ENCODE data around the gene NAALADL2.
"Not testable (repeated sequence)": the region's sequence is repeated elsewhere in the genome, so short reads cannot be mapped to it uniquely, and the experiment has no call there.

Gene NAALADL2

DNA sequence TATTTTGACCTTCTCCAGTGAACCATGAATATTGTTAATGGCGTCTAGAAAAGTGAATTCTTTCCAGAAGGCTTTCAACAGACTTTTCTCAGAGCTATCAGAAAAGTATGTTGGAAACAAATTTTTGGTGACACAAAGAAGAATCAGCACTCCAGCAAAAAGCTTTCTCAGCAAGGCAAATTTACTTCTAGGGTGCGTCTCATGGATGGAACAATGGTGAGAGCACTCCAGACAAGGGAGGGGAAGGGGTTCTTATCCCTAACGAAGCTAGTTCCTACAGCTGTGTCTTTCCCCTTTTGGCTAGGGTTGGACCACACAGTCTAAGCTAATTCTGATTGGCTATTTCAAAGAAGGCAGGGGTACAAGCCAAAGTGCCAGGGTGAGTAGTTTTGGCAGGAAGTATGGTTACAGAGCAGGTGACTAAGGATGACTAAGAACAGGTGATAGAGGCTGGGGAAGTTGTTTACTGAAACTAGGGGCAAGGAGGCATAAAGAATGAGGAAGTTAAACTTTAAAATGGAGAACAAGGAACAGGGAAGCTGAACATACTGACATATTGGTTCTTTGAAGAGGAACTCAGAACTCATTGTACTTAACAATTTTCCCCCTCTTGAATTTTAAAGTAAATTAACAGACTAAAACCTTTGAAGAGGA, 959.8 kb downstream of the NAALADL2 start:
- DNase-seq, result no peak

DNA sequence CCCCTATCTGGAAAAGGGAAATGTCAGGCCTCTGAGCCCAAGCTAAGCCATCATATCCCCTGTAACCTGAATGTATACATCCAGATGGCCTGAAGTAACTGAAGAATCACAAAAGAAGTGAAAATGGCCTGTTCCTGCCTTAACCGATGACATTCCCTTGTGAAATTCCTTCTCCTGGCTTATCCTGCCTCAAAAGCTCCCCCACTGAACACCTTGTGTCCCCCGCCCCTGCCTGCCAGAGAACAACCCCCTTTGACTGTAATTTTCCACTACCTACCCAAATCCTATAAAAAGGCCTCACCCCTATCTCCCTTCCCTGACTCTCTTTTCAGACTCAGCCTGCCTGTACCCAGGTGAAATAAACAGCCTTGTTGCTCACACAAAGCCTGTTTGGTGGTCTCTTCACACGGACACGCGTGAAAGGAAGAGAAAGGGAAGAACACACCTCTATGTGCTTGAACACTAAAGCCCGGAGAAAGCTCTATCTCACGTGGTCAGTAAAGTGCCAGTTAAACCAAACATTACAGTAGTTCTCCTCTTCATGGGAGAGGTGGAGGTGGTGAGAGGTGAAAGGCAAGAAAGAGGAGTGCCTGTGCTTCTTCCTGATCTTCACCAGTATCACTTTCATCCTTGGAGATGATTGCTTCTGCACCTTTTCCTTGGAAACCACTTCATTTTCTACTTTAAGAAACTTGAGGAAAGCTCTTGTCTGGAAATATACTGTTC, 963.8 kb downstream of the NAALADL2 start:
- DNase-seq, result not testable (repeated sequence)

- DNase-seq, result not testable (repeated sequence)
These were observed 966.0 kb downstream of the NAALADL2 start for GRCh38 chr3:175825016-175825580.

- DNase-seq, result no peak
These were observed 967.6 kb downstream of the NAALADL2 start for GRCh38 chr3:175826759-175827158.

DNA sequence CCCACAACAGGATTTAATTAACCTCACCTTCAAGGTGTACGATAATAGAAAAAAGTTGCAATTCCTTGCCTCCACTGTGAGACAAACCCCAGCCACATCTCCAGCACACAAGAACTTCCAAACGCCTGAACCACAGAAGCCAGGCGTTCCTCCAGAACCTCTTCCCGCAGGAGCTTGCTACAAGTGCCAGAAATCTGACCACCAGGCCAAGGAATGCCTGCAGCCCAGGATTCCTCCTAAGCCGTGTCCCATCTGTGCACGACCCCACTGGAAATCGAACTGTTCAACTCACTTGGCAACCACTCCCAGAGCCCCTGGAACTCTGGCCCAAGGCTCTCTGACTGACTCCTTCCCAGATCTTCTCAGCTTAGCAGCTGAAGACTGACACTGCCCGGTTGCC, 970.7 kb downstream of the NAALADL2 start:
- not testable (repeated sequence) for DNase-seq

- not testable (repeated sequence) for DNase-seq
These were observed 976.6 kb downstream of the NAALADL2 start for GRCh38 chr3:175835763-175836162.

GRCh38 chr3:175836617-175837016, 977.5 kb downstream of the NAALADL2 start:
- DNase-seq, result no peak

- no peak for DNase-seq
These were observed 978.8 kb downstream of the NAALADL2 start for GRCh38 chr3:175837962-175838361.

DNA sequence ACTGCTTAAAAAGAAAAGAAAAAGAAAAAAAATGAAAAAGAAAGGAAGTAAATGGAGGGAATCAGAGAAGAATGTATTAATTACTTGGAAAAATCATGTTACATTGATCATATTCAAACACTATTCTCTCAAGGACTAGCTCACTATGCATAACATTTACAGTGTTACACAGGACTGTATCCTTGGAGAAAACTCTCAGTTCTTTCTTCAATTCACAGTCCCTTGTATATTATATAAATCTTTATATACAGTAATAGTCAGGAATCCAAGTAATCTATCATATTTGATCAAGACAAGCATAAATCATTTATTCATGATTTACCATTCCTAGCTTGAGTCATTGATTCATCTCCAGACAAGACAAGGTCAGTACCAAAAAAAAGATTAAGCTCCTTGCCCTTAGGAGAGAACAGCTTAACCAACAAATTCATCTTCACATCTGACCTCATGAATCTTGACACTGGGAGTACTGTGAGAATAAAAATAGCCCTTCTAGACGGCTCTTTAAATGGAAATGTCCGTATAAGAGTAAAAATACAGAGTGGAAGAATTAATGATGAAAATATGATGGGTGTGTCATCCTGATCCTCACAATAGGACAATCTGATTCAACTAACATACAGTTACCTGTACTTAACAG, 980.4 kb downstream of the NAALADL2 start:
- DNase-seq, result no peak

GRCh38 chr3:175851541-175851940, 992.4 kb downstream of the NAALADL2 start:
- no peak for DNase-seq

DNA sequence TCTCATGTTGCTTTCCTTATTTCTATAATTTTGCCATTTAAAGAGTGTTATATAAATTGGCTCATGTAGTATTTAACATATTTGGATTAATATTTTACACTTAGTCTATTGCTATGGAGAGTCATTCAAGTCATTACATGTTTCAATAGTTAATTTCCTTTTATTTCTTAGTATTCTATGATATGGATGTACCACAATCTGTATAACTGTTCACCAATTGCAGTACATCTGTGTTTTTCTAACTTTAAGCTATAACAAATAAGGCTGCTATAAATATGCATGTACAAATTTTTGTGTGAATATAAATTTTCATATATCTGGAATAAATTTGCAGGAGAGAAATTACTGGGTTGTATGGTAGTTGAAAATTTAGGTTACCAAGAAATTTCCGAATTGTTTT, 993.4 kb downstream of the NAALADL2 start:
- DNase-seq, result no peak

DNA sequence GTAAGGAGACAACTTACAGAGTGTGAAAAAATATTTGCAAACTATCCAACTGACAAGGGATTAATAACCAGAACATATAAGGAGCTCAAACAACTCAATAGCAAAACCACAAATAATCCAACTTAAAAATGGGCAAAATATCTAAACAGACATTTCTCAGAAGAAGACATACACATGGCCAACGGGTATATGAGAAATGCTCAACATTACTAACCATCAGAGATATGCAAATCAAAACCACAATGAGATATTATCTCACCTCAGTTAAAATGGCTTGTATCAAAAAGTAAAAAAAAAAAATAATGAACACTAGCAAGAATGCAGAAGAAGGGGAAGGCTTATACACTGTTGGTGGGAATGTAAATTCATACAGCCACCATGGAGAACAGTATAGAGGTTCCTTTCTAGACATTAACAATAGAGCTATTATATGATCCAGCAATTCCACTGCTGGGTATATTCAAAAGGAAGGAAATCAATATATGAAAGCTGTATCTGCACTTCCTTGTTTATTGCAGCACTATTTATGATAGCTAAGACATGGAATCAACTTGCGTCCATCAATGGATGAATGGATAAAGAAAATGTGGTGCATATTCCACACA, 998.6 kb downstream of the NAALADL2 start:
- no peak for DNase-seq
